ENCODE results near the gene CCDC6.

DNA sequence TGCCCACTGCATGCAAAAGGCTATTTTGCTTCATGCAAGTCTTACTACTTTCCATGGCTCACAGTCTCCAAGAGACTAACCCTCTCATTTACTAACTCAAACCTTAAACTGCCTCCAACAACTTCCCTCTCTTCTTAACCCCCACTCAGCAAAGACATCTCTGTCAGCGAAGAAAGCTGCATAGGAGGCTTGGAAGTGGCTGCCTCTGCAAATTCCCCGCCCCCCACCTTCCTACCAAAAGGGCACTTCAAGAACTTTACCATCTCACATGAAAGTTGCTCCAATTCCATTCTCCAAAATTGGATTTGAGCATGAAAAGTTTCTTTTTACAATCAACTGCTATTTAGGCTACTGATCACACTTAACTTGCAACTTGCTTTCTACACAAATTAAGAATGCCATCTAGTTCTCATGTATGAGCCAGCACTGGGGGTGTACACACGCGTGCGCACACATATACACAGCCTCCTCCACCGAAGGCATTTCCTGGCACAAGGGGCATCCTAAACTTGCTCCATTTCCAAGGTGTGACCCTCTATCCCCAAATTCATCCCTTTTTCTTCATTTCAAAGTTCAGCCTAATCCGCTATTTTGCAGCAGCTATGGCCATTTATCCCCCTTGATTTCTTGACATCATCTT is 1.8 kb downstream of the CCDC6 start:
- no peak for TF ChIP-seq EZH2phosphoT487 (IDR thresholded peaks at IDR 0.05; ENCODE audit: insufficient read depth, low read depth)
- no peak for TF ChIP-seq EZH2 (IDR thresholded peaks at IDR 0.05; ENCODE audit: insufficient read depth, poor library complexity, severe bottlenecking)

Data from GM23248 (cell line).